ENCODE data around the gene NEDD4L. TPM values are rescaled to one million over a fixed set of nuclear protein-coding genes. Genes with fewer than 3 reads are reported as not detected.

The NEDD4L gene
- total RNA-seq, 1 donor from 2014 or later = 135 TPM

DNA sequence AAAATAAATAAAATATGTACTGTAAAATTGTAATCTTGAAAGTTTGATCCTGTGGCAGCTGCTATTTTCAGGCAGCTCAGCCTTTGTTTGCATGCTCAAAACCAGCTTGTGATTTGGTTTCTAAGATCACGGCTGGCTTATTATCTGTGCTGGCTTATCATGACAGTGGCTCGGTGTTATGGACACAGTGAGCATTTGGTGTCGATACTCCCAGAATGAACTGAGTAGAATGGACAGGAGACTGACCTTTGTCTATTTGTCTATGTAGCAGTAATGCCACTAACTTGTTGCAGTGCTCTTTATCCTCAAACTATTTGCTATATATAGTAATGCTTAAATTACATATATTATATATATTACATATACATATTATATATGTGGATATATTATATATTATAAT is 58.8 kb downstream of the NEDD4L start:
- H3K9me3 Mint-ChIP-seq = peaks cover 6% of the 10 kb centered on the region
- peaks cover 3% of the 10 kb centered on the region for H3K36me3 Mint-ChIP-seq
- no peaks in the 10 kb centered on the region for H3K27me3 Mint-ChIP-seq (ENCODE audit: low read depth)
- no peak overlapping the region for H3K4me3 Mint-ChIP-seq
- peaks cover 66% of the 10 kb centered on the region for H3K4me1 Mint-ChIP-seq
- TF ChIP-seq, protein P1, sequence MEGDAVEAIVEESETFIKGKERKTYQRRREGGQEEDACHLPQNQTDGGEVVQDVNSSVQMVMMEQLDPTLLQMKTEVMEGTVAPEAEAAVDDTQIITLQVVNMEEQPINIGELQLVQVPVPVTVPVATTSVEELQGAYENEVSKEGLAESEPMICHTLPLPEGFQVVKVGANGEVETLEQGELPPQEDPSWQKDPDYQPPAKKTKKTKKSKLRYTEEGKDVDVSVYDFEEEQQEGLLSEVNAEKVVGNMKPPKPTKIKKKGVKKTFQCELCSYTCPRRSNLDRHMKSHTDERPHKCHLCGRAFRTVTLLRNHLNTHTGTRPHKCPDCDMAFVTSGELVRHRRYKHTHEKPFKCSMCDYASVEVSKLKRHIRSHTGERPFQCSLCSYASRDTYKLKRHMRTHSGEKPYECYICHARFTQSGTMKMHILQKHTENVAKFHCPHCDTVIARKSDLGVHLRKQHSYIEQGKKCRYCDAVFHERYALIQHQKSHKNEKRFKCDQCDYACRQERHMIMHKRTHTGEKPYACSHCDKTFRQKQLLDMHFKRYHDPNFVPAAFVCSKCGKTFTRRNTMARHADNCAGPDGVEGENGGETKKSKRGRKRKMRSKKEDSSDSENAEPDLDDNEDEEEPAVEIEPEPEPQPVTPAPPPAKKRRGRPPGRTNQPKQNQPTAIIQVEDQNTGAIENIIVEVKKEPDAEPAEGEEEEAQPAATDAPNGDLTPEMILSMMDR (IDR thresholded peaks at IDR 0.05; ENCODE audit: unreplicated experiment) = no peak
- no peak for DNase-seq (ENCODE audit: low spot score in 2 of 2, unreplicated experiment in 2 of 2)
- H3K27ac Mint-ChIP-seq = no peak overlapping the region

DNA sequence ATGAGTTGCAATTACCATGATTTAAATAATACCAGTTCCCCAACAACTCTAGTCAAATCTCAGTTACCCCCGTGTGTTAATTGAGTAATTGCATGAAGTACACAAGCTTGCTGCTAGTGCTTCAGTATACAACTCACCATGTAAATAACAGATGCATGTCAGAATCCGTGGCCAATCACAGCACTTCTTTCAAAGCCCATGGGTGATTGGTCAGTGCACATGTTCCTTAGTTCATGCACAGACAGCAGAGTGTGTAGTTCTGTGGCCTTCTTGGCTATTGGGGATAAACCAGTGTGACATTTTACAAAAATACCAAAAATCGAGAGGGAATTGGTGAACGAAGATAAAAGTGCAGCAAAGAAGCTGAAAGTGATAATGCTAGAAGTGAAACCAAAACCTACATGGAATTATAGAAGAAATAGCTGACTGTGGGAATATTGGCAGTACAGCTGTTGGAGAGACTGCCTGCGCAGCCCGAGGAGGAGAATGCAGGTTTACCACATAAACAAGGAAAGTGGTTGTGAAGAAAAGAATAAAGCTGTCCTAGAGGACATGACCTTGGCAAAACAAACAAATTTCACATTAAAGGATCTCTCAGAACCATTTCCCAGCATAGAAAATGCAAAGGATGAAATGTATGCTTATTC is 59.4 kb downstream of the NEDD4L start:
- H3K4me1 Mint-ChIP-seq = peaks cover 65% of the 10 kb centered on the region
- peak overlapping the region; percentile 80 for H3K27ac Mint-ChIP-seq
- TF ChIP-seq, protein P1 (IDR thresholded peaks at IDR 0.05; ENCODE audit: unreplicated experiment) = no peak
- no peaks in the 10 kb centered on the region for H3K27me3 Mint-ChIP-seq (ENCODE audit: low read depth)
- H3K4me3 Mint-ChIP-seq = no peak overlapping the region
- DNase-seq (ENCODE audit: low spot score in 2 of 2, unreplicated experiment in 2 of 2) = no peak
- H3K36me3 Mint-ChIP-seq = peaks cover 3% of the 10 kb centered on the region
- H3K9me3 Mint-ChIP-seq = peaks cover 6% of the 10 kb centered on the region

DNA sequence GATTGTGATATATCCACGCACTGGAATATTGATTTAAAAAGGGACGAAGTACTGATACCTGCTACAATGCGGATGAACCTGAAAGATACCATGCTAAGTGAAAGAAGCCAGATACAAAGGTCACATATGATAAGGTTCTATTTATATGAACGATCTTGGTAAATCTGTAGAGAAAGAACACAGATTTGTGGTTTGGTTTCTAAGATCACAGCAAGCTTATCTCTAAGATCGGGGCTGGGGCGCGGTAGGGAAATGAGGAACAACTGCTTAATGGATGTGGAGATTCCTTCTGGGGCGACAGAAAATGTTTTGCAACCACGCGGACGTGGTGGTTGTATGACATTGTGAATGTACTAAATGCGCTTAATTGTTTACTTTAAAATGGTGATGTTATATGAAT is 60.1 kb downstream of the NEDD4L start:
- peak overlapping the region; percentile 80 for H3K27ac Mint-ChIP-seq
- no peak overlapping the region for H3K4me3 Mint-ChIP-seq
- H3K4me1 Mint-ChIP-seq = peaks cover 63% of the 10 kb centered on the region
- peaks cover 6% of the 10 kb centered on the region for H3K9me3 Mint-ChIP-seq
- H3K36me3 Mint-ChIP-seq = peaks cover 3% of the 10 kb centered on the region
- TF ChIP-seq, protein P1 (IDR thresholded peaks at IDR 0.05; ENCODE audit: unreplicated experiment) = no peak
- DNase-seq (ENCODE audit: low spot score in 2 of 2, unreplicated experiment in 2 of 2) = no peak
- H3K27me3 Mint-ChIP-seq (ENCODE audit: low read depth) = no peaks in the 10 kb centered on the region

DNA sequence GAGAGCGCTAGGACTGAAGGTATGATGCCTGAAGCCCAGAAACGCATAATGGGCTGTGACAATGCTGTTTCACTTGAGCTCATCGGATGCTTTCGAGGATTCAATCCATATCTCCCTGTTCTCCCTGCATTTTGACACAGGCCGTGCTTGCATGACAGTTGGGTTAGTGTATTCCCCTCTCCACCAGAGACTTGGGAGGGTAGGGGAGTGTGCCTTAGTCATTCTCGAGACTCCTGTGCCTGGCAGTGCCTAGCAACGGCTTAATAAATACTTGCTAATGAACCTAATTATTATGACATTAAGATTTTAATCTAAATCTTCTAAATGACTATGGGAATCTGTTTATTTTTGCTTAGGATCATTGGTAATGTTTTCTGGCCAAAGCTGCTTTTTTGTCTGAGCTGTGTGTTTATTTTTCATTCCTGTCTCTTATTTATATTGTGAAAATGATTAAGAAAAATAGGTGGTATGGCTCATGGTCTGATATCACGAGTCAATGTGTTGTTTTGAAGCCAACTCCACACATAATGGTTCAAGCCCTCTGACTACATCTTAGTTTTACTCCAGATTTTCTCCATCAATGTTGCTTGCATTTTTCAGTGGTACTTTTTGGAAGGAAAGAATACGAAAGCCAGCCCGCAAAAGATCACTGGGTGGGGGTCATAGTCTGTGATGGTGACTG is 61.3 kb downstream of the NEDD4L start:
- H3K27me3 Mint-ChIP-seq (ENCODE audit: low read depth) = no peaks in the 10 kb centered on the region
- TF ChIP-seq, protein P1 (IDR thresholded peaks at IDR 0.05; ENCODE audit: unreplicated experiment) = no peak
- DNase-seq (ENCODE audit: low spot score in 2 of 2, unreplicated experiment in 2 of 2) = no peak
- H3K4me1 Mint-ChIP-seq = peaks cover 54% of the 10 kb centered on the region
- H3K4me3 Mint-ChIP-seq = no peak overlapping the region
- H3K36me3 Mint-ChIP-seq = peaks cover 3% of the 10 kb centered on the region
- H3K9me3 Mint-ChIP-seq = peaks cover 6% of the 10 kb centered on the region
- H3K27ac Mint-ChIP-seq = peak overlapping the region; percentile 75

DNA sequence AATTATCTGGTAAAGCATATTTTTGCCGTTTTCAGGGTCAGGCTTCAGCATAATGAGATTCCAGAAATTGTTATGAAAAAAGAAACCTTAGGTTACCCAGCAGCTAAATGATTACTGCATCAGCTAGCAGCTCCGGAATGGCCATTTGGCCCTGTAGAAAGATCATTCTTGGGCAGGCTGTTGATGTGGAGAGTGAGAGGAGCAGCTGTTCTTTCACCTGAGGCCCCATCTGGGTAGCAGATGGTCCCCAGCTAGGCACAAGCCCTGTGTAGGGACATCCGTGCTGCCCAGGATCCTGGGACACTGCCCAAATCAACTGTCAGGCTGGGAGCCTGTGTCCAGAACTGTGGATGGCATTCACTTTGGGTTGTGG is 61.8 kb downstream of the NEDD4L start:
- H3K27me3 Mint-ChIP-seq (ENCODE audit: low read depth) = no peaks in the 10 kb centered on the region
- no peak overlapping the region for H3K4me3 Mint-ChIP-seq
- peaks cover 3% of the 10 kb centered on the region for H3K36me3 Mint-ChIP-seq
- TF ChIP-seq, protein P1 (IDR thresholded peaks at IDR 0.05; ENCODE audit: unreplicated experiment) = no peak
- no peak for DNase-seq (ENCODE audit: low spot score in 2 of 2, unreplicated experiment in 2 of 2)
- peaks cover 51% of the 10 kb centered on the region for H3K4me1 Mint-ChIP-seq
- peaks cover 6% of the 10 kb centered on the region for H3K9me3 Mint-ChIP-seq
- peak overlapping the region; percentile 75 for H3K27ac Mint-ChIP-seq
